Bone marrow (tissue), 2 donors: ENCODE data around the gene PAIP2B.

Experiments used
- DNase-seq, 2 donors: peaks; one replicate each; lab custom pipeline; 2025; lab: John Stamatoyannopoulos, UW

PAIP2B gene

GRCh38 chr2:71153585-71154224 lies 73.2 kb downstream of the PAIP2B start:
- DNase-seq = no peak

GRCh38 chr2:71151620-71152019 lies 75.3 kb downstream of the PAIP2B start:
- no peak for DNase-seq

GRCh38 chr2:71150082-71150816 lies 76.7 kb downstream of the PAIP2B start:
- DNase-seq = no peak

- DNase-seq = no peak
These were observed 78.3 kb downstream of the PAIP2B start for GRCh38 chr2:71148506-71149063.

GRCh38 chr2:71143782-71144181 lies 83.1 kb downstream of the PAIP2B start:
- no peak for DNase-seq

- DNase-seq = no peak
These were observed 90.7 kb downstream of the PAIP2B start for GRCh38 chr2:71136174-71136573.

- DNase-seq = no peak
These were observed 93.3 kb downstream of the PAIP2B start for GRCh38 chr2:71133603-71134002.
